HL-60 (cell line): Measurements from ENCODE around the gene IMMP2L.

Source experiments
- CTCF ChIP-seq: IDR thresholded peaks from one replicate; pipeline ENCODE4 v1.5.1; 2011; ENCODE audit warnings: low read length, control low read depth, inconsistent platforms; ENCODE audit not compliant: insufficient read depth
- GABPA ChIP-seq: IDR thresholded peaks from 2 replicates; pipeline ENCODE4 v1.6.1; 2012; ENCODE audit warnings: low read depth
- POLR2AphosphoS5 ChIP-seq: IDR thresholded peaks from 2 replicates; pipeline ENCODE4 v1.6.1; 2012; ENCODE audit warnings: low read depth

DNA sequence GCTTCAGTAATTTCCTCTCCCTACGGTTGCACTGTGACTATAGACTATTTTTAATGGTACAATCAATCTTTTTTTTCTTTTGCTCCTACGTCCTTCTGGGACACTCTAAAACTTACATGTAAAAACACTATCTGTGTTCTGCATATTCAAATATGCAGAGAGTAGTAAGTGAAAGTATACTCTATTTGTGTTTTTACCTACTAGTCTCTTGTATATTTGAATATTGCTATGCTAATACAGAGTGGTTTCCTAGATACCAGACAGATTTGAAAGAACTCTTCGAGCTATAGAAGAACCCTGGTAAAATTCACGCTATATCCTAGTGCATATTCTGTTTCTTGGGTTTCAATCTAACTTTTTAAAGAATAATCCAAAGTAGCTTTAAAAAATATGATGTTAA lies 672.2 kb downstream of the IMMP2L start:
- TF ChIP-seq CTCF (no peak), POLR2AphosphoS5 (no peak), GABPA (no peak)
